Astrocyte of the cerebellum (primary cell): ENCODE results near the gene POTEC.
"Not testable (repeated sequence)": the region's sequence is repeated elsewhere in the genome, so short reads cannot be mapped to it uniquely, and the experiment has no call there.

Experiments used
- DNase-seq: peaks from one replicate; pipeline ENCODE4 v3.0.0-alpha.2; 2011; ENCODE audit warnings: low read depth
- H3K4me3 ChIP-seq: 2 replicates; pipeline ENCODE4 v1.5.1; 2011; ENCODE audit warnings: mild to moderate bottlenecking, low read depth, low read length, moderate library complexity
- CTCF ChIP-seq: IDR thresholded peaks from 2 replicates; pipeline ENCODE4 v1.5.1; 2012; ENCODE audit warnings: low read length, low read depth, moderate library complexity, mild to moderate bottlenecking; ENCODE audit errors: missing control alignments
- in situ Hi-C: cut with HindIII; loops from 2 replicates; pipeline ENCODE4 v1.10.0; 2017; ENCODE audit warnings: low sequenced_read_pairs

POTEC gene

DNA sequence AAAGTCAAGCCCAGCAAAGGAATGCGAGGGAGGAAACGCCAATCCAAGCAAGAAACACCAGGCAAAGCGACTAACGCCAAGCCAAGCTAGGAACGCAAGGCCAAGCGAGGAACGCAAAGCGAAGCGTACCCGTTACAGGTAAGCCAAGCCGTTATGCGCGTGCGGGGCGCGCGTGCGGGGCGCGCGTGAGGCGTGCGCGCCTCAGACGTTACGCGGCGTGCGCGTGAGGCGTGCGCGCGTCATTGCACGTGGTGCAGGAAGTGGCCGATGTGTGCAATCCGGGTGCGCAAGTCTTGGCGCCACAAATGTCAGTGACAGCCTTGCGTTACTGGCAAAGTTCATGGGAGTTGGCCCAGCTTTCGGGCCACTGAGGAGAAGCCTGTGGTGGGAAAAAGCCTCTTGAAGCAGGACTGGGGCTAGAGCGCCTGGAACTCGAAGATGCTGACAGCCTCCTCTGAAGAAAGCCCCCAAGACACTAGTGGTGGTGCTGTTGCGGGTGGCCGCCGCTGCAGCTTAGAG lies at the start of gene POTEC:
TSS of gene POTEC (minus strand) at position 155 of the 519 bp plus-strand sequence. CDS start 454 bp downstream, outside the sequence.
- H3K4me3 ChIP-seq, in situ Hi-C loops, DNase-seq: not testable (repeated sequence)

DNA sequence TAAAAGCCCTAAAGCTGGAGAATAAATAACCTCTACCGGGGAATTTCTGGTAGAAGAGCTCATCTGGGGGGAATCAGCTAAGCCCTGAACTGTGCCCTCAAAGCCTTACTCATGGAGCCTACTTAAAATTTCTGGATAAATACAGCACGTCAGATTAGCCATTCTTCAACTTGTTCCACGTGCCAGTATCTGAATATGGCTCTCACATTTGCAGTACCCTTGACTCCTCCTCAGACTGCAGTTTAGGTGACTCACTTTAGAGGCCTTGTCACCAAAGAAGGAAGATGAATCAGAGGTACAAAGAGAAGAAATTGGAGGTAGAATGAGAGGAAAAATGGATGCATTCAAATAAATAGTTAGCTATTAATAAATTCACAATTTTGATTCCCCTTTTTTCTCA lies 34.6 kb upstream of the POTEC start:
- in situ Hi-C loops, result no loop called here
- H3K4me3 ChIP-seq, result no peak overlapping the region
- DNase-seq, result no peak
- TF ChIP-seq CTCF, result no peak

DNA sequence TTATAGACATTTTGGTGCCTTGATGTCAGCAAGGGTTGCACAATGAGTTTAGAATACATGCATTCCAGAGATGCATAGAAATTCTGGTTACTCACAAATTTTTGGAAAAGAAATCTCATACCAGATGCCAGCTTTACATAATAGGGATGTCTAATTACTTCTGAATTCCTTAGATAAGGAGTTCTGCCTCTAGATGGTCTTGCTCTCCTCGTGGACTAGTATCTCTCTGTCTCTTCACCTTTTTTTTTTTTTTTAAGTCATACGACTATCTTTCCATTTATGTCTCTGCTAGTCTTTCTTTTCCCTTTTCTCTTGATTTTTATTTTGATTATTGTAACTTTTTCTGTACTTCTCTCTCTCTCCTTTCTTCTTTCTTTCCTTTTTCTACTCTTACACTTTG lies 16.1 kb upstream of the POTEC start:
- H3K4me3 ChIP-seq, DNase-seq, in situ Hi-C loops: not testable (repeated sequence)

DNA sequence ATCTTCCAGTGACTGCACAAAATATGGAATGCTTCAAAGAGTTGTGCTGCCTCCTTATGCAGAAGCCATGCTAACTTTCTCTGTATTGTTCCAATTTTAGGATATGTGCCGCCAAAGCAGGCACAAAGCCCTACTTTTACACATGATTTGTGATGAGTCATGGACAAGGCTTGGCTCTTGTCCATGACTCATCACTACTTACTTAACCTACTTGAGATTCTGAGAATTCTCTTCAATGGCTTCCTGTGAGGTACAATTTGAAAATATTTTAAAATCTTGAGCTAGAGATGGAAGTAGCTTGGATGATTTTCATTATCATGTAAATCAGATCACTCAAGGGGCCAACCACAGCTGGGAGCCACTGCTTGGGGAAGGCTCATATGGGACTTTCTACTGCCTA lies 11.7 kb downstream of the POTEC start:
- H3K4me3 ChIP-seq, in situ Hi-C loops, DNase-seq: not testable (repeated sequence)

- in situ Hi-C loops, DNase-seq, H3K4me3 ChIP-seq: not testable (repeated sequence)
These were observed 32.7 kb downstream of the POTEC start for GRCh38 chr18:14510707-14511106.

DNA sequence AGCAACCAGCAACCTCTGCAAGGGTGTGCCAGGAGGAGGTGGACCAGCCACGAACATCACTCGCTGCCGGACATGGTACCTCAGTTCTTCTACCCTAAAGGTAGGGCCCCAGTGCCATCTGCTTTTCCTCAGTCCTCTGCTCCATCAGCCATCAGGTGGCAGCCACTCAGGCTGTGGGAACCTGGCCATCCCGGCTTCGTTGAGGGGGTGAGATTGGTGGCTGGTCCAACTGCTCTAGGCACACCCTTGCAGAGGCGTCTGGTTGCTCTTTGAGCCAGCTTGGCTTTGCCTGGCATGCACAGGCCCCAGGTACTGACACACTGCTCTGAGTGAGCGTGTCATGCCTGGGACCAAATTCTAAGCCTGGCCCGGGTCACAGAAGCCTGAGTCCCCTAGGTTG lies 39.7 kb downstream of the POTEC start:
- H3K4me3 ChIP-seq, DNase-seq, in situ Hi-C loops: not testable (repeated sequence)

GRCh38 chr18:14501894-14502293 lies 41.5 kb downstream of the POTEC start:
- DNase-seq, in situ Hi-C loops, H3K4me3 ChIP-seq: not testable (repeated sequence)

DNA sequence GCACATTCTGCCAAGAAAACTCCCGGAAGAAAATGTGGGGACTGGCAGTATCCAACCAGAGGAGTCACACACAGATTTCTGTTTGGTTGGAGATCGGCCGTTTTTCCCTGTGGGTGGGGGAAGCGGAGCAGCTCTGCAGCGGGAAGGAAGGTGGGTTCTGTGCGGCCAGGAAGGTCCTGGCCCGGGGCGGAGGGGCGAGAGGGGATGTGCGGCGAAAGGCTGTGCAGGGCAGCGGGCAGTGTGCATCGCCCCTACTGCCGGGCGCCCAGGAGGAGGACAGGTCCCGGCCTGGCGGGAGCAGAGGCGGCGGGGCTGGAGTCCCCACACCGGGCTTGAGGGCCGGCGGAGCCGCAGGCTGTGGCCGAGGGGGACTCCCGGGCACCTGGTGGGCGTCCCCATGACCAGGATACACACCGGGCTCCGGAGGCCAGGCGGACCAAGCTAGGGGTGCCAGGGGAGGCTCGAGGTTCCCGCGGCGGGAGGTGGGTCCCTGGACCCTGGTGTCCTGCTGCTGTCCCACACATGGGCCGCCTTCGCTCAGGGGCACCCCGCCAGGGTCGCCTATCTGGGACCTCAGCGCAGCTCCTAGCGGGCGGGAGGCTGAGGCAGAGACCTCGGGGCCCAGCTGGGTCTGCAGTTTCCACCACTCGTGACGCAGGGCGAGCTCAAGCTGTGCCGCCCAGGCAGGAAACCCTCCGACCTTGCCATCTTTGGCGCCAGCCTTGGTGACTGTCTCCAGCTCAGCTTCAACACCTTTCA lies 54.0 kb downstream of the POTEC start:
- DNase-seq, H3K4me3 ChIP-seq, in situ Hi-C loops: not testable (repeated sequence)

- H3K4me3 ChIP-seq, in situ Hi-C loops, DNase-seq: not testable (repeated sequence)
These were observed 54.6 kb downstream of the POTEC start for GRCh38 chr18:14488789-14489188.

GRCh38 chr18:14486926-14487580 lies 56.3 kb downstream of the POTEC start:
- H3K4me3 ChIP-seq, in situ Hi-C loops, DNase-seq: not testable (repeated sequence)

DNA sequence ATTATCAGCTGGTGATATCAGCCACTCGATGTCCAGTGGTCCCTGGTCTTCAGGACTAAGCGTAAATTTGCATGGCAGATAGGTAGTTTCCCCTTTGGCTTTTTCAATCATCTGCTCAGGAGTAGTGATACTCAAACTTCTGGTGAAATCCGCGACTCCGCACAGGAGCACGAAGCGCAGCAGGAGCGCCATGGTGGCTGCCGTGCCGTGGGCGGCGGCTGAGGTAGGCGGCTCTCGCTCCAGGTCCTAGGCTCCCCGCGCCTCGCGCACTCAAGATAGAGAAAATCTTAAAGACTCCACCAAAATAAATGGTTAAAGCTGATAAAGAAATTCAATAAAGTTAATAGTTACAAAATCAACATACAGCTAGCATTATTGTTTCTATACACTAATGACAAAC lies 64.3 kb downstream of the POTEC start:
- in situ Hi-C loops, DNase-seq: not testable (repeated sequence)

DNA sequence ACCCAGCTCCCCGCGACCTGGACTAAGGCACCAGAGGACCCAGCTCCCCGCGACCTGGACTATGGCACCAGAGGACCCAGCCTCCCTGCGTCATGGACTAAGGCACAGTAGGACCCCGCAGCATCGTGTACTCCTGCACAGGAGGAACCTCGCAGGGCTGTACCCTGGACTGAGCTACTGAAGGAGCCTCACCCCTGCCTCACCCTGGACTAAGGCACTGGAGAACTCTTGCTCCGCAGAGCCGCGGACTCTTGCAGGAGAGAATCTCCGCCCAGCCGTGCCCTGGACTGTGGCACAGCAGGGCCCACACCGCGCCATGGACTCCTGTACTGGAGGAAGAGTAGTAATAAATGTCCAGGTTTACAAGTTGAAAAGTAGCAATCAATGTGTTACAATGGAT lies 67.9 kb downstream of the POTEC start:
- DNase-seq, in situ Hi-C loops, H3K4me3 ChIP-seq: not testable (repeated sequence)

More for the DNA sequence above, 64.3 kb downstream of the POTEC start:
- H3K4me3 ChIP-seq, result not testable (repeated sequence)

- H3K4me3 ChIP-seq, DNase-seq, in situ Hi-C loops: not testable (repeated sequence)
These were observed 68.6 kb downstream of the POTEC start for GRCh38 chr18:14474752-14475151.

DNA sequence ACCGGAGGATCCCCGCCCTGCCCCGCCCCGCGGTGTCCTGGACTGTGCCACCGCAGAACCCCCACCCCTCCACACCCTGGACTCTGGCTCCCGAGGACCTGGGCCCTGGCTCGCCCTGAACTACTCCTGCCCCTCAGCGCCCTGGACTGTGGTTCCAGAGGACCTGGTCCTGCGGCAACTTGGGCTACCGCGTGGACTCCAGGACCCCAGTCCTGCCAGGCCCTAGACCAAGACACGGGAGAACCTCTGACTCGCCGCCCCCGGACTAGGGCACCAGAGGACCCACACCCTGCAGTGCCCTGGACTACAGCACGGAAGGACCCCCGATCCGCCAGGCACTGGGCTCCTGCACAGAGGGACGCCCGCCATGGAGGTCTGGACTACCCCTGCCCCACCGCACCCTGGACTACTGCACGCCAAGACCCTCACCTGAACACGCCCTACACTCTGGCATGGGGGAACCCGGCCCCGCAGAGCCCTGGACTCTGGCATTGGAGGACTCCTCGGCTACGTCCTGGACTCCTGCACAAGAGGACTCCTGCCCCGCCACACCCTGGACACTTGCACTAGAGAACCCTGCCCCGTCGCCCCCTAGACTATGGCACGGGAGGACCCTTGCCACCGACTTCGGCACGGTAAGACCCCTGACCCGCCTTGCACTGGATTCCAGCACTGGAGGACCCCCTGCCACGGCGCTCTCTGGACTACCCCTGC lies 69.2 kb downstream of the POTEC start:
- DNase-seq, in situ Hi-C loops, H3K4me3 ChIP-seq: not testable (repeated sequence)

GRCh38 chr18:14473250-14474006 lies 70.0 kb downstream of the POTEC start:
- DNase-seq, H3K4me3 ChIP-seq, in situ Hi-C loops: not testable (repeated sequence)
